SU-DHL-6 (cell line): ENCODE data around the gene LGR4.

Source experiments
- EZH2phosphoT487 ChIP-seq: fragments of 200-600 bp; sonication (generic), shearing (Covaris generic); conservative IDR thresholded peaks from 2 replicates; pipeline ENCODE4 v1.6.1; 2018; ENCODE audit warnings: mild to moderate bottlenecking, antibody characterized with exemption, low read length, moderate library complexity, mixed read lengths
- TF ChIP-seq, protein P1 (sequence below): fragments of 200-600 bp; sonication (generic); IDR thresholded peaks from one replicate; pipeline ENCODE4 v1.5.1; 2017; ENCODE audit warnings: antibody characterized with exemption, mild to moderate bottlenecking, low read length, moderate library complexity; ENCODE audit not compliant: insufficient read depth, poor library complexity, severe bottlenecking

DNA sequence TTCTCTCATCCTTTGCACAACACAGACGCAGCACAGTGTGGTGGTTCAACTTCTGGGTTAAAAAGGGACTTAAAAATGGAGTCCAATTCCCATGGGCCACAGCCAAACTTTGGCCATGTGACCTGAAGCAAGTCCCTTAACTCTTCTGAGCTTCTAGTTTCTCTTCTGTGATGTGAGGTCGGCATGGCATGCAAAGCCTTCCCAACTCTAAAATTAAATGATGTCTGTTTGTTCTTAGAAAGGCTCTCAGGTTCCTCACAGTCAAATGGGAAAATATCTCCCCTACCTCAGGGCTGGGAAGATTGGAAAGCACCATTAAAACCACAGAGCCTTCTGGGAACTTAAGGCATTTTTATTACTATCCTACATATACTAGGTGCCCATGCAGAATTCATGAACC, 38.8 kb downstream of the LGR4 start:
- TF ChIP-seq, protein P1, sequence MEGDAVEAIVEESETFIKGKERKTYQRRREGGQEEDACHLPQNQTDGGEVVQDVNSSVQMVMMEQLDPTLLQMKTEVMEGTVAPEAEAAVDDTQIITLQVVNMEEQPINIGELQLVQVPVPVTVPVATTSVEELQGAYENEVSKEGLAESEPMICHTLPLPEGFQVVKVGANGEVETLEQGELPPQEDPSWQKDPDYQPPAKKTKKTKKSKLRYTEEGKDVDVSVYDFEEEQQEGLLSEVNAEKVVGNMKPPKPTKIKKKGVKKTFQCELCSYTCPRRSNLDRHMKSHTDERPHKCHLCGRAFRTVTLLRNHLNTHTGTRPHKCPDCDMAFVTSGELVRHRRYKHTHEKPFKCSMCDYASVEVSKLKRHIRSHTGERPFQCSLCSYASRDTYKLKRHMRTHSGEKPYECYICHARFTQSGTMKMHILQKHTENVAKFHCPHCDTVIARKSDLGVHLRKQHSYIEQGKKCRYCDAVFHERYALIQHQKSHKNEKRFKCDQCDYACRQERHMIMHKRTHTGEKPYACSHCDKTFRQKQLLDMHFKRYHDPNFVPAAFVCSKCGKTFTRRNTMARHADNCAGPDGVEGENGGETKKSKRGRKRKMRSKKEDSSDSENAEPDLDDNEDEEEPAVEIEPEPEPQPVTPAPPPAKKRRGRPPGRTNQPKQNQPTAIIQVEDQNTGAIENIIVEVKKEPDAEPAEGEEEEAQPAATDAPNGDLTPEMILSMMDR: no peak
- no peak for TF ChIP-seq EZH2phosphoT487
